ENCODE measurements around the gene SLC10A7.

DNA sequence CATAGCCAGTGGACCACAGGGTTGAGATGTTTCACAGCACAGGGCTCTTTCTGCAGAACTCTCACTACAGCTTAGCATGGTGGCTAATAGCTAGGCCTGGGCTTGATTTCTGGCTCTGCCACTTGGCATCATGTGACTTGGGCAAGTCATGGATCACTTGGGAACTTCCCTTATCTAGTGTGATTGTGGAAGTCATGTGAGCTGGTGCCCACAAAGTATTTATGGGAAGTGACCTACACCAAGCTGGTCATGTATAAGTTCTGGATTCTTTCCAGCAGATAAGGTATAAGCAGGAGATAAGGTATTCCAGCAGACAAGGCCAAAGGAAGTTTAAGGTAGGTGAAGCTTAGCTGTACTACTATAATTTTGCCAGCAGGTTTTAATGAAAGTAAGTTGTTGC lies 246.4 kb downstream of the SLC10A7 start:
- TF ChIP-seq SNAI2 (CRISPR knock-in tag; IDR thresholded peaks at IDR 0.05) (no peak), ZNF70 (CRISPR knock-in tag; IDR thresholded peaks at IDR 0.05) (no peak), ISL1 (CRISPR knock-in tag; IDR thresholded peaks at IDR 0.05) (no peak), ARNTL (CRISPR knock-in tag; IDR thresholded peaks at IDR 0.05; ENCODE audit: borderline replicate concordance, low read depth) (no peak), OSR1 (CRISPR knock-in tag; IDR thresholded peaks at IDR 0.05) (no peak), RARB (CRISPR knock-in tag; IDR thresholded peaks at IDR 0.05) (no peak), PPARA (CRISPR knock-in tag; IDR thresholded peaks at IDR 0.05; ENCODE audit: borderline replicate concordance) (no peak)
- TF ChIP-seq, protein P1, sequence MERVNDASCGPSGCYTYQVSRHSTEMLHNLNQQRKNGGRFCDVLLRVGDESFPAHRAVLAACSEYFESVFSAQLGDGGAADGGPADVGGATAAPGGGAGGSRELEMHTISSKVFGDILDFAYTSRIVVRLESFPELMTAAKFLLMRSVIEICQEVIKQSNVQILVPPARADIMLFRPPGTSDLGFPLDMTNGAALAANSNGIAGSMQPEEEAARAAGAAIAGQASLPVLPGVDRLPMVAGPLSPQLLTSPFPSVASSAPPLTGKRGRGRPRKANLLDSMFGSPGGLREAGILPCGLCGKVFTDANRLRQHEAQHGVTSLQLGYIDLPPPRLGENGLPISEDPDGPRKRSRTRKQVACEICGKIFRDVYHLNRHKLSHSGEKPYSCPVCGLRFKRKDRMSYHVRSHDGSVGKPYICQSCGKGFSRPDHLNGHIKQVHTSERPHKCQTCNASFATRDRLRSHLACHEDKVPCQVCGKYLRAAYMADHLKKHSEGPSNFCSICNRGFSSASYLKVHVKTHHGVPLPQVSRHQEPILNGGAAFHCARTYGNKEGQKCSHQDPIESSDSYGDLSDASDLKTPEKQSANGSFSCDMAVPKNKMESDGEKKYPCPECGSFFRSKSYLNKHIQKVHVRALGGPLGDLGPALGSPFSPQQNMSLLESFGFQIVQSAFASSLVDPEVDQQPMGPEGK (CRISPR knock-in tag; IDR thresholded peaks at IDR 0.05; ENCODE audit: borderline replicate concordance): no peak
- TF ChIP-seq, protein P2, sequence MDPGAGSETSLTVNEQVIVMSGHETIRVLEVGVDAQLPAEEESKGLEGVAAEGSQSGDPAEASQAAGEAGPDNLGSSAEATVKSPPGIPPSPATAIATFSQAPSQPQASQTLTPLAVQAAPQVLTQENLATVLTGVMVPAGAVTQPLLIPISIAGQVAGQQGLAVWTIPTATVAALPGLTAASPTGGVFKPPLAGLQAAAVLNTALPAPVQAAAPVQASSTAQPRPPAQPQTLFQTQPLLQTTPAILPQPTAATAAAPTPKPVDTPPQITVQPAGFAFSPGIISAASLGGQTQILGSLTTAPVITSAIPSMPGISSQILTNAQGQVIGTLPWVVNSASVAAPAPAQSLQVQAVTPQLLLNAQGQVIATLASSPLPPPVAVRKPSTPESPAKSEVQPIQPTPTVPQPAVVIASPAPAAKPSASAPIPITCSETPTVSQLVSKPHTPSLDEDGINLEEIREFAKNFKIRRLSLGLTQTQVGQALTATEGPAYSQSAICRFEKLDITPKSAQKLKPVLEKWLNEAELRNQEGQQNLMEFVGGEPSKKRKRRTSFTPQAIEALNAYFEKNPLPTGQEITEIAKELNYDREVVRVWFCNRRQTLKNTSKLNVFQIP (CRISPR knock-in tag; IDR thresholded peaks at IDR 0.05; ENCODE audit: borderline replicate concordance, low read depth): no peak
